Gastroesophageal sphincter (tissue), 4 donors: ENCODE results near the gene RAPGEF5. TPM values are rescaled to one million over a fixed set of nuclear protein-coding genes. Genes with fewer than 3 reads are reported as not detected.

Source experiments
- ATAC-seq: fragments of 150-250 bp; one replicate; pipeline ENCODE4 v1.9.1; 2016; ENCODE audit warnings: mild to moderate bottlenecking, moderate library complexity
- H3K27ac ChIP-seq, 4 donors: fragments of 200-600 bp; sonication (generic) in 3 of 4; 1 replicate in 3 of 4; 2 replicates in 1 of 4; pipeline ENCODE4 v1.5.1; 2016 to 2019
- H3K27me3 ChIP-seq: fragments of 200-600 bp; sonication (generic); one replicate; pipeline ENCODE4 v1.5.1; 2019
- H3K36me3 ChIP-seq, 2 donors: fragments of 200-600 bp; sonication (generic); one replicate each; pipeline ENCODE4 v1.5.1; 2019; ENCODE audit warnings: control low read depth in 1 of 2
- H3K4me1 ChIP-seq, 3 donors: fragments of 200-600 bp; sonication (generic); 1 replicate in 2 of 3; 2 replicates in 1 of 3; pipeline ENCODE4 v1.5.1; 2016 to 2019; ENCODE audit warnings: control low read depth in 2 of 3
- H3K4me3 ChIP-seq, 2 donors: fragments of 200-600 bp; sonication (generic); one replicate each; pipeline ENCODE4 v1.5.1; 2019; ENCODE audit warnings: mild to moderate bottlenecking in 1 of 2, moderate library complexity in 1 of 2
- H3K9me3 ChIP-seq, 3 donors: fragments of 200-600 bp; sonication (generic); one replicate each; pipeline ENCODE4 v1.5.1; 2017 to 2019; ENCODE audit warnings: control low read depth in 2 of 3
- EP300 ChIP-seq: sonication (generic); formaldehyde crosslinking; IDR thresholded peaks from one replicate; pipeline ENCODE4 v1.6.1; 2017; ENCODE audit warnings: antibody characterized with exemption, mild to moderate bottlenecking
- POLR2A ChIP-seq, 2 donors: fragments of 450-650 bp; IDR thresholded peaks; one replicate each; pipeline ENCODE4 v1.6.1; 2017; ENCODE audit warnings: antibody characterized with exemption in 2 of 2, mild to moderate bottlenecking in 2 of 2, moderate library complexity in 1 of 2
- POLR2AphosphoS5 ChIP-seq: sonication (generic); formaldehyde crosslinking; IDR thresholded peaks from one replicate; pipeline ENCODE4 v1.6.1; 2017; ENCODE audit warnings: antibody characterized with exemption
- WGBS, 2 donors: methylation state at CpG; one replicate each; pipeline ENCODE4 v1.1.5; 2018; ENCODE audit warnings: low coverage in 1 of 2; 5-methylcytosine and 5-hydroxymethylcytosine counted together
- total RNA-seq, 4 donors: library from RNA; depleted of rRNA; stranded (reverse); fragments of >200 nt; gene quantifications; one replicate each; pipeline ENCODE4 v1.1.0, GENCODE V29; 2016
- TF ChIP-seq, protein P1 (sequence below), 4 experiments: fragments of 200-600 bp in 2 of 4; fragments of 450-650 bp in 2 of 4; sonication (generic) in 1 of 4; IDR thresholded peaks; one replicate each; pipeline ENCODE4 v1.5.1; 2017 to 2019; ENCODE audit warnings: antibody characterized with exemption in 4 of 4, mild to moderate bottlenecking in 2 of 4, moderate library complexity in 2 of 4

The RAPGEF5 gene
- total RNA-seq, 4 donors from 2014 or later: 21.5 to 29.8 (median 26.6) TPM

DNA sequence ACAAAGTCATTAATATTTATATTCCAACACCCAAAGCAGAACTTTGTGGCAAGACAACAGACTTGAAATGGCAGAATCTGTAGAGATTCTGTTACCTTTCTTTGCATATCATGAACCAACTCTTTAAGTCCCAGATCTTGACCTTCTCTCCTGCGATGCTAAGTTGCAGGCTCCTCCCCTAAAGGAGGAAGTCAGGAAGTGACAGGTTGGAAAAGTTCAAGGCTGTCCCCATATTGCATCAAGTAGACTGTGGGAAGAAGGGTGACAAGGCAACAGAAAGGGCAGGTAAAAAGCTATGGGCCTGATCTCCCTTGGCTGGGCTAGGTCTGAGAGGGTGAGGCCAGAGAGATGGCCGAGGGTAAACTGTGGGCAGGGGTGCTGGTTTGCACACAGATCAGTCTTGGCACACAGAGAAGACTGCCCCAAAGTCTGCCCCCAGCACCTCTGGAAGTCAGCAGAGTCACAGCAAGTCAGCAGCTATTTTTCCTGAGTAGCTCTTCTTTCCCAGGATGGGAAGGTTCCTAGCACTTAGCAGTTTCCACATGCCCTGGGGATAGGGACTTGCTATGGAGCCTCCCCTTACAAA is 115.1 kb downstream of the RAPGEF5 start:
- no peaks in the 10 kb centered on the region for H3K4me1 ChIP-seq
- no peak overlapping the region for H3K27ac ChIP-seq
- no peaks in the 10 kb centered on the region for H3K36me3 ChIP-seq
- no peak overlapping the region for H3K4me3 ChIP-seq
- peaks cover 0 to 12% (median 0%) of the 10 kb centered on the region in 3 donors for H3K9me3 ChIP-seq
- no peak for ATAC-seq
- no peaks in the 10 kb centered on the region for H3K27me3 ChIP-seq
- WGBS, 2 donors: 81 to 100% methylated on average over 1 to 2 of the region's 2 CpGs
- TF ChIP-seq EP300 (no peak), POLR2AphosphoS5 (no peak), POLR2A (IDR thresholded peaks at IDR 0.05) (no peak)
- TF ChIP-seq, protein P1, sequence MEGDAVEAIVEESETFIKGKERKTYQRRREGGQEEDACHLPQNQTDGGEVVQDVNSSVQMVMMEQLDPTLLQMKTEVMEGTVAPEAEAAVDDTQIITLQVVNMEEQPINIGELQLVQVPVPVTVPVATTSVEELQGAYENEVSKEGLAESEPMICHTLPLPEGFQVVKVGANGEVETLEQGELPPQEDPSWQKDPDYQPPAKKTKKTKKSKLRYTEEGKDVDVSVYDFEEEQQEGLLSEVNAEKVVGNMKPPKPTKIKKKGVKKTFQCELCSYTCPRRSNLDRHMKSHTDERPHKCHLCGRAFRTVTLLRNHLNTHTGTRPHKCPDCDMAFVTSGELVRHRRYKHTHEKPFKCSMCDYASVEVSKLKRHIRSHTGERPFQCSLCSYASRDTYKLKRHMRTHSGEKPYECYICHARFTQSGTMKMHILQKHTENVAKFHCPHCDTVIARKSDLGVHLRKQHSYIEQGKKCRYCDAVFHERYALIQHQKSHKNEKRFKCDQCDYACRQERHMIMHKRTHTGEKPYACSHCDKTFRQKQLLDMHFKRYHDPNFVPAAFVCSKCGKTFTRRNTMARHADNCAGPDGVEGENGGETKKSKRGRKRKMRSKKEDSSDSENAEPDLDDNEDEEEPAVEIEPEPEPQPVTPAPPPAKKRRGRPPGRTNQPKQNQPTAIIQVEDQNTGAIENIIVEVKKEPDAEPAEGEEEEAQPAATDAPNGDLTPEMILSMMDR (IDR thresholded peaks at IDR 0.05): no peak

DNA sequence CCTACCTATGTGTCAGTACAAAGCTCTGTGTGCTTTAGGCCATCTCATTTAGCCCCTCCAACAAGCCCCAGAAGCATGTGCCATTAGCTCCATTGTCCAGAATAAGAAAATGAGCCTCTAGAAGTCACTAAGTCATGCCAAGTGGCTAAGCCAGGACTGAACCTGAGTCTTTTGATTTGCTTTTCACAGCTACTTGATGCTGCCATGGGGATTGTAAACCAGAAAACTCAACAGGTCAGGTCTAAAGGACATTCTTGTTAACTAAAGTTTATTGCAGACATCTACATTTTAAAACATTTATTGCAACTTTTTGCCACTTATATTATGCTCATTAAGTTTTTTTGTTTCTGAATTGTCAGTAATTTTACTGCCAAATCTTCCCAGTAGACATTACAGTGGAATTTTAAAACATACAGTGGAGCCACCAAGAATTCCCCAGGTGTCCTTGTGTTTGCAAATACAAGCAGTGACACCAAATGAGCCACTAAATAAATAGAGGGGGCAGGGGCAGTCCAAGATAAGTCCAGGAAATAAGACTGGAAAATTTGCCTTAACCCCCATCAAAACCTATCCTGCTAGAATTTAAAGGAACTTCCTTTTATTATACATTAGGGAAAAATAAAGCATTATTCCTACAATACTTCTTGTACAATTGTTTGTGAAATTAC is 115.9 kb downstream of the RAPGEF5 start:
- Histone ChIP-seq H3K27ac (no peak overlapping the region), H3K9me3 (peaks cover 0 to 6% (median 0%) of the 10 kb centered on the region in 3 donors), H3K4me3 (no peak overlapping the region), H3K36me3 (no peaks in the 10 kb centered on the region), H3K27me3 (no peaks in the 10 kb centered on the region), H3K4me1 (no peaks in the 10 kb centered on the region)
- no peak for TF ChIP-seq EP300
- no peak for TF ChIP-seq POLR2A (IDR thresholded peaks at IDR 0.05)
- TF ChIP-seq POLR2AphosphoS5: no peak
- TF ChIP-seq, protein P1 (IDR thresholded peaks at IDR 0.05): no peak
- ATAC-seq: no peak

- Histone ChIP-seq H3K36me3 (no peaks in the 10 kb centered on the region), H3K4me3 (no peak overlapping the region), H3K4me1 (no peaks in the 10 kb centered on the region), H3K27ac (no peak overlapping the region), H3K9me3 (no peaks in the 10 kb centered on the region), H3K27me3 (no peaks in the 10 kb centered on the region)
- no peak for ATAC-seq
- TF ChIP-seq POLR2A (IDR thresholded peaks at IDR 0.05) (no peak), EP300 (no peak), POLR2AphosphoS5 (no peak)
- TF ChIP-seq, protein P1 (IDR thresholded peaks at IDR 0.05): no peak
- WGBS, 2 donors: 84 to 89% methylated on average over 2 to 3 of the region's 3 CpGs
Measured at GRCh38 chr7:22238354-22239311, 118.3 kb downstream of the RAPGEF5 start.

DNA sequence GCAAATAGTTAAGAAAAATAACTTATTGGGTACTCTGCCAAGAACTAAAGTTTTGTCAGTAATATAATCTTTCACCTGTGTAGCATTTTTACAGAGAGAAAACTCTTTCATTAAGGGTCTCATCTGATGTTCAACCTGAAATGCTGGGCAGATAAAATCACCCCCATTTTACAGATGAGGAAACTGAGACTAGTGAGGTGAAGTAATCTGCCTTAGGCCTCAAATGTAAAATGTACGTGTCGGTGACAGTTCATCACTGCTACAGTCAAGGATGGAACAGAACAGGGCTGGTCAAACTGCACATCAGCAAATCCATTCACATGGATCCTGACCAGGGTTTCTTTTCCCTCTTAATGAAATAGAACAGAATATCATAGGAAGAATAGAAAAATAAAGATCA is 121.8 kb downstream of the RAPGEF5 start:
- H3K4me1 ChIP-seq: no peaks in the 10 kb centered on the region
- no peak for TF ChIP-seq POLR2A (IDR thresholded peaks at IDR 0.05)
- TF ChIP-seq POLR2AphosphoS5: no peak
- no peak for TF ChIP-seq EP300
- TF ChIP-seq, protein P1 (IDR thresholded peaks at IDR 0.05): no peak

More for the DNA sequence above, 121.8 kb downstream of the RAPGEF5 start:
- Histone ChIP-seq H3K27ac (no peak overlapping the region), H3K9me3 (no peaks in the 10 kb centered on the region), H3K4me3 (no peak overlapping the region), H3K27me3 (no peaks in the 10 kb centered on the region), H3K36me3 (no peaks in the 10 kb centered on the region)
- no peak for ATAC-seq
- WGBS, 2 donors: 88 to 92% methylated on average over 2 of the region's 2 CpGs
